ENCODE results near the gene KRAS.
"Not testable (repeated sequence)": the region's sequence is repeated elsewhere in the genome, so short reads cannot be mapped to it uniquely, and the experiment has no call there.

KRAS gene

DNA sequence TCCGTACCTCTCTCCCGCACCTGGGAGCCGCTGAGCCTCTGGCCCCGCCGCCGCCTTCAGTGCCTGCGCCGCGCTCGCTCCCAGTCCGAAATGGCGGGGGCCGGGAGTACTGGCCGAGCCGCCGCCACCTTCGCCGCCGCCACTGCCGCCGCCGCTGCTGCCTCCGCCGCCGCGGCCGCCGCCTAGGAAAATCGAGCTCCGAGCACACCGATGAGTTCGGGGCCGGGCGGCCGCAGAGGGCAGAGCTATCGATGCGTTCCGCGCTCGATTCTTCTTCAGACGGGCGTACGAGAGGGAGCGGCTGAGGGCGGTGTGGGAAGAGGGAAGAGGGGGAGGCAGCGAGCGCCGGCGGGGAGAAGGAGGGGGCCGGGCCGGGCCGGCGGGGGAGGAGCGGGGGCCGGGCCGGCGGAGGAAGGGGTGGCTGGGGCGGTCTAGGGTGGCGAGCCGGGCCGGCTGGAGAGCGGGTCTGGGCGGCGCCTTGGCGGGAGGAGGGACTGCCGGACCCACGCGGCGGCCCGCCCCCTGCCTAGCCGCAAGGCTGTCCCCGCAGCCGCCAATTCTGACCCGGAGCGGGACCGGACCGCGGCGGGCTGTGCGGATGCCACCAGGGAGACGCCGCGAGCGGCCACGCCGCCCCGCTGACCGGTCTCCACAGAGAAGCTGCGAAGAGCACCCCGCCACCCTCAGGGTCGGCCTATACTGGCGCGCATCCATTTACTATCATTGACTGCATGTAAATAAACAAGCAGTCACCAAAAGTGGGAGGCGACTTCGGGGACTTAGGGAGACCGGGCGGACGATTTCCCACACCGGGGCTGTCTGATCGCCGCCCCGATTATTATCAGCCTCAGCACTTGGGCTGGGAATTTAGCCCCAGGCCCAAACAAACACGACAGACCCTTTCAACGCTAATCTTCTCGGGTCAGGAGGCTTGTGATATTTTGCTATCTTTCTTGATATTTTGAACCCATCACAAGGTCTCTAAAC, at the start of gene KRAS:
KRAS (minus strand) TSS at position 186 of the 987 bp plus-strand sequence.
- peak; percentile 96 for DNase-seq

DNA sequence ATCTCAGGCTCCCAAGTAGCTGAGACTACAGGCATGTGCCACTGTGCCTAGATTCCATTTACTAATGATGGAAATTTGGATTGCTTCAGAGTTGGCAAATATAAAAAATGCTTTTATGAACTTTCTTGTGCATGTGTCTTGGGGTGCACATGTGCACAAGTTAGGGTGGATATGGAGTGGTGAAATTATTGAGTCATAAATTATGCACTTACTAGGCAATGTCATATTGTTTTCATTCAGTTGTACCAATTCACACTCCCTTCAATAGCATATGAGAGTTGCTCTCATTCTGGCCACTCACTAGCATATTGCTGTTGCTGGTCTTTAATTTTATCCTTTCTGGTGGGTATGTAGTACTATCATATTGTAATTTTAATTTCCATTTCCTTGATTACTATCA, 45.7 kb upstream of the KRAS start:
- DNase-seq: no peak

DNA sequence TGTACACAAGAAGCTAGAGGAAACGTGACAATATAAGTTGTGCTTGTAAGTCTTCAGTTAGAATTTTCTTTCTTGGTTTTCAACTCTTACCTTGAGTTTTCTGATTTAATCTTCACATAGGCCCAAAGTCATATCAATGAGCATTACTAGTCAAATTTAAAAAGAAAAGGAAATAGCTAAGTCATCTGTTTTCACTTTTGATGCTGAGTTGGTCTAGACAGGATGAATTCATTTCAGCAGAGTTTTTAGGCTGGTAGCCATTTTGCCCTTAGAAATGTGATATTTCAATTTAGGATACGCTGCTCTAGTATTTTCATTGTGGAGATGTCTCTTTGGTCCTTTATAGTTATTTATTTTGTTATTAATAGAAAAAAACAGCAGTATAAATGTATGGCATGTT, 44.6 kb upstream of the KRAS start:
- no peak for DNase-seq

DNA sequence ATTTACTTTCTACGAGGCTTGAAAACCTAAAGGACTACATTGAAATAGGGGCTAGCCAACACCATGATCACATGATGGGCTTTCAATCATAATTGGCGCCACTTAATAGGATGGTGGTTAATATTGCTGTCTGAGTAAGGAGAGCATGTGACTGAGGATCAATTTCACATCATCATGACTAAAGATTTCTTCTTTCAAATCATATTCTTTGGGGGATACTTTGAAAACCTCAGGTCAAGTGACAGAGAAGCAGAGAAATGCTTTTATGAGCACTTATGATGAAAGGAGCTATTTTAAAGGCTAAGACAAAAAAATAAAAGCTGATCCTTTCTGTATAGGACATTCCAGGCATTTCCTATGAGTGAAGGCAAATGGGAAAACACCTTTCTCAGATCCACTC, 42.9 kb upstream of the KRAS start:
- DNase-seq: no peak

DNA sequence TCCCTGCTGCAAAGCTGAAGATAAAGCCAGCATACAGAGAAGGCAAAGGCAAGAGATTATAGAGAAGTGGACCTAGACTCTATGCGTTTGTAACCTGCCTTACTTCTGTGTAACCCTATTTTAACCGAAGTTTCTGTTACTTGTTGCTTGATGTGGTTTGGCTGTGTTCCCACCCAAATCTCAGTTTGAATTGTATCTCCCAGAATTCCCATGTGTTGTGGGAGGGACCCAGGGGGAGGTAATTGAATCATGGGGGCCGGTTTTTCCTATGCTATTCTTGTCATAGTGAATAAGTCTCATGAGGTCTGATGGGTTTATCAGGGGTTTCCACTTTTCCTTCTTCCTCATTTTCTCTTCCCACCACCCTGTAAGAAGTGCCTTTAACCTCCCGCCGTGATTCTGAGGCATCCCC, 42.1 kb upstream of the KRAS start:
- DNase-seq: not testable (repeated sequence)

DNA sequence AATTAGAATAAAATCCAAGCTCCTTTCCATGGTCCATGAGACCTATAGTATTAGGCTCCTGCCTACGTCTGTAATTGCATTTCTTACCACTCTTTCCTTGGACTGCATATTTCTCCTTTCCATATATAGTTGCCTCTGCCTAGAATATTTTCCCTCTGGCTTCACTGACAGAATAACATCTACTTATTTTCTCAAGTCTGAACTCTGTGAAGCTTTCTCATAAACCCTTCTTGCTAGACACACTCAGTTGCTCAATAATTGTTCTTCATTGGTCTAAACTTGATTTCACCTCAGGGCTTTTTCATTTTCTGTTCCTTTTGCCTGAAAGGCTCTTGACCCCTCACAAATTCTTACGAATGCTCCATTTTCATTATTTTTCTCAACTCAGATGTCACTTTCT, 36.9 kb upstream of the KRAS start:
- DNase-seq: no peak

DNA sequence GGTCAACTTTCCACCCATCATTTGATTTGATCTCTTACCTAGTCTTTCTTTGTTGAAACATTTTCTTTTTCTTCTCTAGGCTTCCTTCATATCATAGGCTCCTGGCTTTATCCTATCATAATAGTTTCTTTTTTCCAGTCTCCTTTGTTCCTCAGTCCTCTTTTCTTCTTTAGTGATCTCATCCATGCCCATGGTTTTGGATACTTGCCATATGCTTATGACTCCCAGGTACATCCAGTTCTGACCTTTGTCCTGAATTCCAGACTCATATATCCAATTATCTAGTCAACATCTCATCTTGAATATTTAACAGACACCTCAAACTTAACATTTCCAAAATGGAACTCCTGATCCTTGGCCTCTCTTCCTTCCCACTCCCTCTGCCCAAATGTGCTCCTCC, 36.1 kb upstream of the KRAS start:
- DNase-seq: no peak

DNA sequence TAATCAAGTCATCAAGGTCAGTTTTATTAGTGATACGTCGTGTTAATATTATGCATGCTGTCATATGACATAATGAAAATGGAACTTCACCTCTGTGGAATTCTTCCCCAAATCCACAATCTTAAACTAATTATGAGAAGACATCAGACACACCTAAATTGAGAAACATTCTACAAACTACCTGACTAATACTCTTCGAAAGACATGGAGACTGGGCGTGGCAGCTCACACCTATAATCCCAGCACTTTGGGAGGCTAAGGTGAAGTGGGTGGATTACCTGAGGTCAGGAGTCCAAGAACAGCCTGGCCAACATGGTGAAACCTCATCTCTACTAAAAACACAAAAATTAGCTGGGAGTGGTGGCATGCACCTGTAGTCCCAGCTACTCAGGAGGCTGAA, 33.3 kb upstream of the KRAS start:
- no peak for DNase-seq

DNA sequence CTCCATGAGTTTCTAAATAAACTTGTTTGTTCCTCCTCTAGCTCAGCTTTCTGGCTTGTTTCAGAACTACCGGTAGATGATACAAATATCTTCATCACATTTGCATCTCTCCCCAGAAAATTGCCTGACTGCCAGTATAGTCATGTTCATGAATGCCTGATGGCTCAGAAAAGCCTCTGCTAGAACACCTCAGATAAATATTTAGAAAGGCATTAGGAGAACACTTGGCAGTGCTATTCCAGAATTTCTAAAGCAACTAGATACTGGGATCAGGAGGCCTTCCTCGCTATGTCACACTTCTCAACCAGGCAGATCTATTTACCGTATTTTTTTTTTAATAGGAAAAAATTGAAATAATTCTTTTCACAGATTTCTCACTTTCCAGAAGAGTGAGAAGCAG, 32.3 kb upstream of the KRAS start:
- no peak for DNase-seq

DNA sequence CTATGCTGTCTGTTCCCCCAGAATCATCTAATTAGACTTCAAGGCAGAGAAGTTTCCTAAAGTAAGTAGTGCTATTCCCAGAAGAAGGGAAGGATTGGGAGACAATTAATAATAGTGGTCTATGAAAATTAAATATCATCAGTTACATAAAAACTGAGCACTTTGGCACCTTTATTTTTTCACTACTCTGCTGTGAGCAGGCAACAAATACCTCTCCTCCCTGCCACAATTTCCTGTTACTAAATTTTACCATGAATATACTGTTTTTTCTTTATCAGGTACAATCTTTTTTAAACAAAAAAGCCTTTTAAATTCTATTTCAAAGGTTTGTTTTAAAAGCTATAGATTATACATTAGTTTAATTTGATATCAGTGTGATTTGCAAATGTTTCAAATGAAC, 29.4 kb upstream of the KRAS start:
- peak; percentile 21 for DNase-seq

DNA sequence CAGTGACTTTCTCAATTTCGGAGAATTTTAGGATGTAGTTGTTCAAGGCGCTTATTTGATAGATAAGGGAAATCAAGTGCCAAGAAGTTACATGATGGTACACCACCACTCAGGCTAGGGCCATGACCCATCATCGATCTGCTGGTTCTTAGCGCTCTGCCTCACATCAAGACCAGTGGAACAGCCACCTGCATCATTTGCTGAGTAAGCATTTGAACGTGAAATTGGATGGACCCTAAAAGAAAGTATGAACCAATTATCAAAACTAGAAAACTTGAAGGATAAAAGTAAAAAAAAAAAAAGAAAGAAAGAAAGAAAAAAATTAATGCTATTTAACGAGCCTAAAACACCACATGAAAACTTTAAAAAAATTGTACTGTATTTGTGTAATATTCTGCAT, 27.5 kb upstream of the KRAS start:
- no peak for DNase-seq

DNA sequence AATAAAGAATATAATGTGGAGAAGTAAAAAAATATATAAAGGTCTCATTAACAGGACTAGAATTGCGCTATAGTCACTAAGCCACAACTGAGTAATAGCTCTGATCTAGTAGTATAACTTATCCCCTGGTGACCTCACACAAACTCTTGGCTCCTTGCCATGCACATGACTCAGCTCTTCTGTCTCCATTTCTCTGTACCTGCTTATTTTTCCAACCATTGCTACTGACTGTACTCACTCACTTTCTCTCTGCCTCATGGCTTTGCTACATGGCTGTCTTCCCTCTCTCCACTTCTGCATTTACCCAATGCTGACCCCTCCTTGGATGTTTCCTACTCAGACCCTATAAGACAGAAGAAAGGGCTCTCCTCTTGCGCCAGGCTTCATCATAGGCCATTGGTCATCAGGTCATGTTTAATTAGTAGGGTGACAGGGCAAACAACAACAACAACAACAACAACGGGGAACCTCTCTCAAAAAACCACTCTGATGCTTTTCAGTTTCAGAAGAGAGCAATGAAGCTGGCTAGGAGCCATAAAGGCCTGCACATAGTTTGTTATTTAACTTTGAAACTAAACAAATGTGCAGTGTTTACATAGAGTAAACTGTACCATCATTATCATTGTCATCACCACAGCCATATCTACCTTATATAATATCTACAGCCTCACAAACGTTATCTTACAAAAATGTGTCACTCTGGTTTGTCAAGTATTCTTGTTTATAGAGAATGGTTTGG, 25.6 kb upstream of the KRAS start:
- DNase-seq: no peak

DNA sequence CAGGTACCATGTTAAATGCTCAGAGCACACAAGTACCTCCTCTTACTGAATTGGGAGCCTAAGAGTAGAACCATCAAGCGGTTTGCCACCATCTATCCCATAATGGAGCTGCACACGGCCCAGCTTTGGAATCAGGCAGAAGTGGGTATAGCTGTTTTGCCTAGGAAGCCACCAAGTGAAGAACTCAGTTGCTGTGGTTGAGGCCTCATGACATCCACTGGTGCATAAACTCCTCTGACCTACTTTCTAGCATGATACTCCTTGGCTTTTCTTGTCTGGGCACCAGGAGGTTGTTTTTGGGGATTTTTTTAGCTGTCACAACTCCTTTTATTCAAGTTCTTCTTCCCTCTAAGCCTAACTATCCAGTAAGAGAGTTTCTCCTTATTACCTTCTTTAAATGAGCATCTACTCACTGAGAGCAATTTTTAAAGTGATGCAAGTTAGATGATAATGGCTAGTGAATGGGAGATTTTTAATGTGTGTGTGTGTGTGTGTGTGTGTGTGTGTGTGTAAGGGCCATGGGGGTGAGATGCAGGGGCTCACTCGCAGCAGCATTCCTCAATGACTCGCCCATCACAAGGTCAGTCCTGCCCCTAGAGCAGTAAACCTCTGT, 20.9 kb upstream of the KRAS start:
- no peak for DNase-seq

DNA sequence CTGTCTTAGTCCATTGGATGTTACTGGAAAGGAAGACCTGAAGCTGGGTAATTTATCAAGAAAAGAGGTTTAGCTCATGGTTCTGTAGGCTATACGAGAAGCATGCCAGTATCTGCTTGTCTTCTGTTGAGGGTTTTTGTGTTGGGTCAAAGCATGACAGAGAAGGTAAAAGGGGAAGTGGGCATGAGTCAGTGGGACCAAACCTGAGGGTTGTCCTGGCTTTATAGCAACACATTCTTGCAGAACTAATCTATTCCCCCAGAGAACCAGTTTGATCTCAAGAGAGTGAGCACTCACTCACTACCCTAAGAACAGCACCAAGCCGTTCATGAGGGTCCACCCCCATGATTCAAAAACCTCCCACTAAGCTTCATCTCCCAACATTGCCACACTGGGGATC, 19.0 kb upstream of the KRAS start:
- no peak for DNase-seq

DNA sequence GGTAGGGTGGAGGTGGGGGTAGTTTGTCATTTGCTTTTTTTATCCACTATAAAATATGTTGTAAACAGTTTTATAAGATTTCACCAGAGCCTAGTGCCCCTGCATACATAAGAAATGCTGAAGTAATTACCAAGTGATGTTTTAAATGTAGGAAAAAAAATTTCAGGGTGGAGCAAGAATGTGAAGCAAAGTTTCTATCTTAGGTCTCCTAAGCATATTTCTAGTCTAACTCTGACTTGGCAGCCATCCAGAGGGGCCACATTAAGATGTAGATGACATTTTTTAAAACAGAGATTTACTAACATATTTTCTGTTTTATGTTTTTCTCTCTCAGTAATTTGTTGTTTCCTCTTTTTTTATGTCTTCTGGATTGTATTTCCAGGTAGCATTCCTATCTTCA, 15.8 kb upstream of the KRAS start:
- DNase-seq: no peak

DNA sequence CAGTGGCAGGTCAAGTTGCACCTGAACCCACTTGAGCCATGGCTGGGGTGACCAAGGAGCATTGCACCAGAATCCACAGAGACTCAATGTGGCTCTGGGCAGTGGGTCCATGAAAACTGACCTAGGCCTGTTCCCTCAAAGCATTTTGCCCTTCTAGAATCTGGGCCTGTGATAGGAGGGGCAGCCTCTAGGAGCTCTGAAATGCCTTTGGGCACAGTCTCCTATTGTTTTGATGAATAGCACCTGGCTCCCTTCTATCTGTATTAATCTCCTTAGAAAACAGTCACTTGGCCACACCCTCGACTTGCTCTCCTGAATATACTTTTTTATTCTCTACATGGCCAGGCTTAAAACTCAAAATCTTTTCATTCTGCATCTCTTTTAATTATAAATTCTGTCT, 14.1 kb upstream of the KRAS start:
- DNase-seq: no peak

DNA sequence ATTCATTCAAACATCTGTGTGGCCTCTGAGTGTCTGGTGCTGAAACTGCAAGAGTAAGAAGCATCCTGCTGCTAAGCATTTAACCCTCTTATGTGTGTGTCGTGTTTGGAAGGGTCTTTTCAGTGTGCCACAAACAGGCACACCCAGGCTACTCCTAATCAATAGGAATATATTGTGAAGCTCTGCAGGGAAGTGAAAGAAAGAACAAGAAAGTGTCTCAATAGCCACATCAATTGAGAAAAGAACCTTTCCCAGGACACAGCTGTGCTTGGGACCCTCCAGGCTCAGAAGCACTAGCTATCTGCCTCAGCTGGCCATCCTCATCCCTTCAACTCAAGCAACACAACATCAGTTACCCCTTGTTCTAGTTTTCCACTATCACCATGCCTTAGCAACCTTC, 13.4 kb upstream of the KRAS start:
- no peak for DNase-seq

DNA sequence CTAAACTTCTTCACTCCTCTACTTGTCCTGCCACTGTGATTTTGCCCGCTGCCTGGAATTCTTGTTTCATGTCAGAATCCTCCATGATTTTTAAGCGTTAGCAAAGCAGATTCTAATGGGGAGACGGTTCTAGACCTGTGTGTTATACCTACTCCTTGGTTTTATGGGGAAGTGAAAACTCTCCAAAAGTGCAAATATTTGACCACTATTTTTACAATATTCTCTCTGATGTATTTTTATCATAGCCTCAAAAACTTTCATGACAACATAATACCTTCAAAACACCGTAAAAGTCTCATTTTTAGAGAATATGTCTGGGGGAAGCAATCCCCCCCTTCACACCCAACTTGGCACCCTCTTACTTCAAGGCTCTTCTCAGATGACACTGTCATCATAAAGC, 12.9 kb upstream of the KRAS start:
- no peak for DNase-seq

DNA sequence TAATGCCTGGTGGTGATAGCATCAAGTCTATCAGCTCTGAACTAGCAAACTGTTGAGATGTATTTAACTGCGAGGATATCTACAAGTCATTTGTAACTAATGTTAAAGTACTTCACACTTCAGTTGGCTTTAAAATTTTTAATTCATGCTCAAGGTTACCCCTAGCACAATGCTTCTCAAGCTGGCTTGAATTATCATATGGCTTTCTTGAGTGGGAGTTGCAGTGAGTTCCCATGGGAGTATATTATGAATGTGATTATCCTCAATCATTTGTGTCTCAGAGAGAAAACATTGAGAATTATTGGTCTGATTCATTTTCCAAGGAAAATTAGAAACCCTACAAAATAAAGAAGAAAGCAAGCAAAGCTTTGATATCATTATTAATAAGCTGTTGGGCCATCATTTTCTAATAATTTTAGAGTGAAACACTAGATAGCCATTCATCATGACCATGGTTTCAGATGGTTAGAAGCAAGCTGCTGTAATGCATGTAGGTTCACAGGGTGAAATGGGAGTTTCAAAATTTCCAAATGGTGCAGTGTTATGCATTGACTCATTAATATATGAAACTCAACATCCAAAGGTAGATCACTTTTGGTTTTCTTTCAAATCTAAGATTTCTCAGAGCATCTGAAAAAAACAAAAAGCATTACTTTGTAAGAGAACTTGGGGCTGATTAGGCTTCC, 11.8 kb upstream of the KRAS start:
- DNase-seq: no peak

DNA sequence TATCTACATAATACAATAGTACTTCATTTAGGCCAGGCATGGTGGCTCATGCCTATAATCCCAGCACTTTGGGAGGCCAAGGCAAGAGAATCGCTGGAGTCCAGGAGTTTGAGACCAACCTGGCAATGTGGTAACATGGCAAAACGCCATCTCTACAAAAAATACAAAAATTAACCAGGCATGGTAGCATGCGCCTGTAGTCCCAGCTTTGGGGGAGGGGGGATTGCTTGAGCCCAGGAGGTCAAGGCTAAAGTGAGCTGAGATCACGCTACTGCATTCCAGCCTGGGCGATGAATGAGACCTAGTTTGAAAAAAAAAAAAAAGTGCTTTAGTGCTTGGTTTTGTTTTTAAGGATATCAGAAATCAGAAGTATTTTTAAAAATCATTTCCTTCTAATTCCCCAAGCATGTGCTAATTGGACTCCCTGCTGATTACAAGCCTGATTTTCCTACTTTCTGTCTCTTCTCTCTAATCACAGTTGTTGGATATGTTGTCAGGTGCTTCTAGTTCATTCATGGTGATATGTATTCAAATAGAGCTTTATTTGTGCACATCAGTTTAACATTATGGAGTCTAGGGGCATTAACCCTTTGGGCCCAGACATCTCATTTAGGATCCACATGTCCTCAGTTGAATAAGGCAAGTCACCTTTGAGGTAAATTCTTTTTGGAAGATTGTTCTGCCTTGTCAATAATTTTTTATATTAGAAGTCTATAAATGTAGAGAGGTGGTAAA, 7.0 kb upstream of the KRAS start:
- no peak for DNase-seq

DNA sequence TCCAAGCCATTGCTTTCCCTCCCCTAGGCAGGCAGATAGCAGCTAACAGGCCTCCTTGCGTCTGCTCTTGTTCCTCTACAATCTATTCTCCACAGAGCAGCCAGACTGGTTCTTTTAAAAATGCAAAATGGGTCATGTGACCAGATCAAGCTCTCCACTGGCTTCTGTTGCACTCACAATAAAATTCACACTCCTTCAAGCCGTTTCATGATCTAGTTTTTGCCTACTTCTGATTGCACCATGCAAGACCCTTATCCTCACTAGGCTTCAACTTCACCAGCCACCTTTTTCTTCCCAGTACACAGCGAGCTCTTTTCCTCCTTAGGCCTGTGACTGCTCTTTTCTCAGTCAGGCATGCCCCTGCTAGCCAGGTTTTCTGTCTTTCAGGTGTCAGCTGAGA, 6.1 kb upstream of the KRAS start:
- DNase-seq: no peak

DNA sequence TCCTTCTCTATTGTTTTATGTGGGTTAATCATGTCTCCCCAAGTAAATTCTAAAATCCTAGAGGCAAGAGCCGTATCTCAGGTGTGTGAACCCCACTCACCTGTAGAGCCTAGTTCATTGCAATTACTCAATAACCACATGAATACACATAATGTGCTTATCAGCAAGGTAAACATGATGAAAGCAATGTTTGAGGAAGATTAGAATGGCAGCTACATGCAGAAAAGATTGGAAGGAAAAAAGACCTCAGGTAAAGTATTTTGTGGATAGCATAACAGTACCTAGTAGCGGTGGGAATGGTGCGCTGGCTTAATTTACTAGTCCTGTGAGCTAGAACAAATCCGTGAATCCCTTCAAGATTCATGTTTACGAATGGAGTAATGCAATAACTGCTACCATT, 5.3 kb upstream of the KRAS start:
- no peak for DNase-seq

Data from CD4-positive, alpha-beta T cell treated with Interleukin-21 for 1 hour (primary cell).